ENCODE results near the gene FAM53A.

The FAM53A gene

GRCh38 chr4:1640190-1640589, 43.9 kb downstream of the FAM53A start:
- no peak overlapping the region for H3K4me3 ChIP-seq (replicated peaks in 1 of 2; ENCODE audit: low read depth in 2 of 2, low read length in 2 of 2)
- TF ChIP-seq CTCF (IDR thresholded peaks at IDR 0.05; ENCODE audit: low read depth, low read length): no peak

GRCh38 chr4:1639299-1639868, 44.7 kb downstream of the FAM53A start:
- no peak for DNase-seq (ENCODE audit: low read depth in 2 of 2)
- no peak overlapping the region for H3K4me3 ChIP-seq (replicated peaks in 1 of 2; ENCODE audit: low read depth in 2 of 2, low read length in 2 of 2)
- no peak for TF ChIP-seq CTCF (IDR thresholded peaks at IDR 0.05; ENCODE audit: low read depth, low read length)

More at GRCh38 chr4:1640190-1640589, 43.9 kb downstream of the FAM53A start:
- no peak for DNase-seq (ENCODE audit: low read depth in 2 of 2)

GRCh38 chr4:1638873-1639272, 45.2 kb downstream of the FAM53A start:
- no peak overlapping the region for H3K4me3 ChIP-seq (replicated peaks in 1 of 2; ENCODE audit: low read depth in 2 of 2, low read length in 2 of 2)
- no peak for DNase-seq (ENCODE audit: low read depth in 2 of 2)

GRCh38 chr4:1638272-1638598, 45.9 kb downstream of the FAM53A start:
- no peak for DNase-seq (ENCODE audit: low read depth in 2 of 2)
- TF ChIP-seq CTCF (IDR thresholded peaks at IDR 0.05; ENCODE audit: low read depth, low read length): no peak
- H3K4me3 ChIP-seq (replicated peaks in 1 of 2; ENCODE audit: low read depth in 2 of 2, low read length in 2 of 2): no peak overlapping the region

More at GRCh38 chr4:1638873-1639272, 45.2 kb downstream of the FAM53A start:
- TF ChIP-seq CTCF (IDR thresholded peaks at IDR 0.05; ENCODE audit: low read depth, low read length): no peak

GRCh38 chr4:1637580-1638271, 46.4 kb downstream of the FAM53A start:
- no peak for DNase-seq (ENCODE audit: low read depth in 2 of 2)
- no peak overlapping the region for H3K4me3 ChIP-seq (replicated peaks in 1 of 2; ENCODE audit: low read depth in 2 of 2, low read length in 2 of 2)
- no peak for TF ChIP-seq CTCF (IDR thresholded peaks at IDR 0.05; ENCODE audit: low read depth, low read length)

- TF ChIP-seq CTCF (IDR thresholded peaks at IDR 0.05; ENCODE audit: low read depth, low read length): no peak
- no peak overlapping the region for H3K4me3 ChIP-seq (replicated peaks in 1 of 2; ENCODE audit: low read depth in 2 of 2, low read length in 2 of 2)
- no peak for DNase-seq (ENCODE audit: low read depth in 2 of 2)
Measured at GRCh38 chr4:1636490-1637211, 47.5 kb downstream of the FAM53A start.

Measured in cardiac fibroblast (primary cell).